Measurements from ENCODE around the gene PRR12.

The PRR12 gene

GRCh38 chr19:49642492-49643035 lies 51.6 kb downstream of the PRR12 start:
- H3K4me3 ChIP-seq (ENCODE audit: low read depth, low read length) = peak overlapping the region; percentile 94

- H3K4me3 ChIP-seq (ENCODE audit: low read depth, low read length) = no peak overlapping the region
Observed at GRCh38 chr19:49643466-49643865, 52.5 kb downstream of the PRR12 start.

GRCh38 chr19:49645592-49645991 lies 54.6 kb downstream of the PRR12 start:
- H3K4me3 ChIP-seq (ENCODE audit: low read depth, low read length) = no peak overlapping the region

- no peak overlapping the region for H3K4me3 ChIP-seq (ENCODE audit: low read depth, low read length)
Observed at GRCh38 chr19:49645995-49646394, 55.0 kb downstream of the PRR12 start.

- H3K4me3 ChIP-seq (ENCODE audit: low read depth, low read length) = no peak overlapping the region
Observed at GRCh38 chr19:49646586-49646985, 55.6 kb downstream of the PRR12 start.

- H3K4me3 ChIP-seq (ENCODE audit: low read depth, low read length) = no peak overlapping the region
Observed at GRCh38 chr19:49651029-49651819, 60.2 kb downstream of the PRR12 start.

GRCh38 chr19:49651820-49652550 lies 61.0 kb downstream of the PRR12 start:
- H3K4me3 ChIP-seq (ENCODE audit: low read depth, low read length) = no peak overlapping the region

- no peak overlapping the region for H3K4me3 ChIP-seq (ENCODE audit: low read depth, low read length)
Observed at GRCh38 chr19:49652551-49653465, 61.8 kb downstream of the PRR12 start.

GRCh38 chr19:49653466-49653806 lies 62.5 kb downstream of the PRR12 start:
- H3K4me3 ChIP-seq (ENCODE audit: low read depth, low read length) = no peak overlapping the region

GRCh38 chr19:49654581-49654980 lies 63.6 kb downstream of the PRR12 start:
- no peak overlapping the region for H3K4me3 ChIP-seq (ENCODE audit: low read depth, low read length)

GRCh38 chr19:49655570-49656455 lies 64.8 kb downstream of the PRR12 start:
- H3K4me3 ChIP-seq (ENCODE audit: low read depth, low read length) = no peak overlapping the region

GRCh38 chr19:49656456-49657109 lies 65.6 kb downstream of the PRR12 start:
- H3K4me3 ChIP-seq (ENCODE audit: low read depth, low read length) = no peak overlapping the region

- H3K4me3 ChIP-seq (ENCODE audit: low read depth, low read length) = no peak overlapping the region
Observed at GRCh38 chr19:49657493-49658138, 66.6 kb downstream of the PRR12 start.

- H3K4me3 ChIP-seq (ENCODE audit: low read depth, low read length) = no peak overlapping the region
Observed at GRCh38 chr19:49658139-49658517, 67.1 kb downstream of the PRR12 start.

- H3K4me3 ChIP-seq (ENCODE audit: low read depth, low read length) = no peak overlapping the region
Observed at GRCh38 chr19:49658566-49659442, 67.8 kb downstream of the PRR12 start.

GRCh38 chr19:49660338-49660961 lies 69.5 kb downstream of the PRR12 start:
- no peak overlapping the region for H3K4me3 ChIP-seq (ENCODE audit: low read depth, low read length)

- H3K4me3 ChIP-seq (ENCODE audit: low read depth, low read length) = no peak overlapping the region
Observed at GRCh38 chr19:49662011-49662410, 71.0 kb downstream of the PRR12 start.

GRCh38 chr19:49663224-49663623 lies 72.2 kb downstream of the PRR12 start:
- H3K4me3 ChIP-seq (ENCODE audit: low read depth, low read length) = no peak overlapping the region

Measured in iPS-11a (cell line).